Thymus (tissue), 11 donors: ENCODE measurements around the gene YES1. TPM values are rescaled to one million over a fixed set of nuclear protein-coding genes. Genes with fewer than 3 reads are reported as not detected.

Experiments
- DNase-seq, 9 donors: peaks; one replicate each; pipeline ENCODE4 v3.0.0-alpha.2; 2013; ENCODE audit warnings: low spot score in 9 of 9, low read depth in 6 of 9, missing footprints in 1 of 9
- H3K27ac ChIP-seq, 2 donors: one replicate each; pipeline ENCODE4 v1.5.1; 2013; ENCODE audit warnings: control low read depth in 1 of 2, low read depth in 1 of 2, low read length in 1 of 2, mild to moderate bottlenecking in 1 of 2, moderate library complexity in 1 of 2
- H3K27me3 ChIP-seq, 2 donors: one replicate each; pipeline ENCODE4 v1.5.1; 2013; ENCODE audit warnings: low read length in 1 of 2; ENCODE audit not compliant: control insufficient read depth in 2 of 2, insufficient read depth in 1 of 2
- H3K36me3 ChIP-seq, 2 donors: one replicate each; pipeline ENCODE4 v1.5.1; 2013; ENCODE audit warnings: low read length in 1 of 2, mild to moderate bottlenecking in 1 of 2, moderate library complexity in 1 of 2; ENCODE audit not compliant: control insufficient read depth in 2 of 2, insufficient read depth in 2 of 2
- H3K4me1 ChIP-seq, 2 donors: one replicate each; pipeline ENCODE4 v1.5.1; 2013; ENCODE audit warnings: low read length in 2 of 2; ENCODE audit not compliant: control insufficient read depth in 2 of 2, insufficient read depth in 2 of 2
- H3K4me3 ChIP-seq, 2 donors: one replicate each; pipeline ENCODE4 v1.5.1; 2013; ENCODE audit warnings: low read length in 2 of 2, control low read depth in 1 of 2, mild to moderate bottlenecking in 1 of 2
- H3K9me3 ChIP-seq, 2 donors: one replicate each; pipeline ENCODE4 v1.5.1; 2013; ENCODE audit warnings: low read length in 1 of 2, mild to moderate bottlenecking in 1 of 2; ENCODE audit not compliant: control insufficient read depth in 2 of 2, insufficient read depth in 1 of 2
- WGBS: extraction: QIAGEN DNeasy Blood & Tissue Kit; methylation state at CpG from one replicate; pipeline ENCODE4 v1.1.7; 2013; 5-methylcytosine and 5-hydroxymethylcytosine counted together
- polyA plus RNA-seq: library from polyadenylated mRNA; stranded (reverse); fragments of 200-250 nt; gene quantifications from one replicate; pipeline ENCODE4 v1.2.3, GENCODE V29; 2013
- total RNA-seq: library from RNA; stranded (reverse); fragments of 120-200 nt; gene quantifications from one replicate; pipeline ENCODE4 v1.2.4, GENCODE V29; 2013
- donor health status: healthy.

YES1 gene
- total and polyA plus RNA-seq, 2 donors, result 18.8 to 19.0 TPM

- Histone ChIP-seq H3K36me3 (no peaks in the 10 kb centered on the region), H3K4me3 (no peak overlapping the region), H3K27me3 (no peaks in the 10 kb centered on the region), H3K4me1 (no peaks in the 10 kb centered on the region), H3K27ac (no peak overlapping the region), H3K9me3 (no peaks in the 10 kb centered on the region)
- 69% methylated on average over 15 of the region's 15 CpGs for WGBS
- no peak for DNase-seq
Observed at GRCh38 chr18:841647-842370, 29.8 kb upstream of the YES1 start.

- Histone ChIP-seq H3K9me3 (no peaks in the 10 kb centered on the region), H3K4me3 (no peak overlapping the region), H3K27me3 (no peaks in the 10 kb centered on the region), H3K27ac (no peak overlapping the region), H3K36me3 (no peaks in the 10 kb centered on the region), H3K4me1 (no peaks in the 10 kb centered on the region)
- no peak for DNase-seq
- 100% methylated on average over 2 of the region's 2 CpGs for WGBS
Observed at GRCh38 chr18:840516-840915, 28.5 kb upstream of the YES1 start.

- H3K4me3 ChIP-seq, result no peak overlapping the region
- no peaks in the 10 kb centered on the region for H3K9me3 ChIP-seq
- no peaks in the 10 kb centered on the region for H3K36me3 ChIP-seq
- no peak overlapping the region for H3K27ac ChIP-seq
- 98% methylated on average over 1 of the region's 1 CpG for WGBS
- H3K27me3 ChIP-seq, result no peaks in the 10 kb centered on the region
- no peaks in the 10 kb centered on the region for H3K4me1 ChIP-seq
- no peak for DNase-seq
Observed at GRCh38 chr18:840023-840408, 28.0 kb upstream of the YES1 start.

GRCh38 chr18:839224-840022 is 27.4 kb upstream of the YES1 start:
- WGBS, result 24% methylated on average over 14 of the region's 14 CpGs
- Histone ChIP-seq H3K36me3 (no peaks in the 10 kb centered on the region), H3K27me3 (no peaks in the 10 kb centered on the region), H3K4me1 (no peaks in the 10 kb centered on the region), H3K9me3 (no peaks in the 10 kb centered on the region), H3K27ac (no peak overlapping the region), H3K4me3 (no peak overlapping the region)
- peak; percentile 56 to 91 (median 75) for DNase-seq

- no peaks in the 10 kb centered on the region for H3K4me1 ChIP-seq
- no peaks in the 10 kb centered on the region for H3K9me3 ChIP-seq
- no peaks in the 10 kb centered on the region for H3K27me3 ChIP-seq
- WGBS, result 94% methylated on average over 2 of the region's 2 CpGs
- H3K36me3 ChIP-seq, result no peaks in the 10 kb centered on the region
- H3K4me3 ChIP-seq, result no peak overlapping the region
- DNase-seq, result no peak
- H3K27ac ChIP-seq, result no peak overlapping the region
Observed at GRCh38 chr18:837922-838321, 25.9 kb upstream of the YES1 start.

GRCh38 chr18:834082-834720 is 22.2 kb upstream of the YES1 start:
- no peak for DNase-seq
- H3K4me1 ChIP-seq, result peaks cover 6 to 11% of the 10 kb centered on the region in 2 donors
- no peak overlapping the region for H3K4me3 ChIP-seq
- 86% methylated on average over 8 of the region's 8 CpGs for WGBS
- H3K27ac ChIP-seq, result no peak overlapping the region
- no peaks in the 10 kb centered on the region for H3K36me3 ChIP-seq
- H3K9me3 ChIP-seq, result no peaks in the 10 kb centered on the region
- no peaks in the 10 kb centered on the region for H3K27me3 ChIP-seq

GRCh38 chr18:833197-833596 is 21.2 kb upstream of the YES1 start:
- no peak for DNase-seq
- WGBS, result 98% methylated on average over 4 of the region's 4 CpGs
- Histone ChIP-seq H3K4me3 (no peak overlapping the region), H3K9me3 (no peaks in the 10 kb centered on the region), H3K27ac (no peak overlapping the region), H3K27me3 (no peaks in the 10 kb centered on the region), H3K4me1 (peaks cover 6 to 11% of the 10 kb centered on the region in 2 donors), H3K36me3 (no peaks in the 10 kb centered on the region)

- 72% methylated on average over 16 of the region's 16 CpGs for WGBS
- peak in 2 of 9 donors; percentile 39 to 49 for DNase-seq
- H3K27ac ChIP-seq, result no peak overlapping the region
Observed at GRCh38 chr18:832085-832681, 20.1 kb upstream of the YES1 start.

More at GRCh38 chr18:832085-832681, 20.1 kb upstream of the YES1 start:
- Histone ChIP-seq H3K4me1 (peaks cover 6 to 11% of the 10 kb centered on the region in 2 donors), H3K27me3 (no peaks in the 10 kb centered on the region), H3K36me3 (no peaks in the 10 kb centered on the region), H3K4me3 (no peak overlapping the region), H3K9me3 (no peaks in the 10 kb centered on the region)
